Endothelial cell of umbilical vein (primary cell): ENCODE results near the gene POC5.

Experiments used
- EZH2 ChIP-seq: IDR thresholded peaks from 2 replicates; pipeline ENCODE4 v1.6.1; 2012; ENCODE audit warnings: borderline replicate concordance, low read depth, mild to moderate bottlenecking, moderate library complexity, low read length, inconsistent platforms; ENCODE audit not compliant: severe bottlenecking
- GATA2 ChIP-seq: IDR thresholded peaks from 2 replicates; pipeline ENCODE4 v1.7.0; 2011; ENCODE audit warnings: low read depth, mild to moderate bottlenecking, moderate library complexity, mixed read lengths, low read length; ENCODE audit not compliant: insufficient read length, insufficient read depth
- MYC ChIP-seq: IDR thresholded peaks from one replicate; pipeline ENCODE4 v1.6.1; 2011; ENCODE audit warnings: mild to moderate bottlenecking, low read depth, low read length
- POLR2A ChIP-seq: IDR thresholded peaks from 2 replicates; pipeline ENCODE4 v1.6.1; 2012; ENCODE audit warnings: low read depth, mild to moderate bottlenecking, control low read depth, low read length
- POLR2AphosphoS5 ChIP-seq: IDR thresholded peaks from 2 replicates; pipeline ENCODE4 v1.6.1; 2012; ENCODE audit warnings: low read depth, mild to moderate bottlenecking, control low read depth, low read length, moderate library complexity; ENCODE audit not compliant: insufficient read depth
- TF ChIP-seq, protein P1 (sequence below), 2 donors: IDR thresholded peaks; 1 replicate in 1 of 2; 2 replicates in 1 of 2; pipeline ENCODE4 v1.5.1; 2011; ENCODE audit warnings: low read length in 2 of 2, mild to moderate bottlenecking in 2 of 2, moderate library complexity in 2 of 2, control low read depth in 1 of 2, inconsistent platforms in 1 of 2, low read depth in 1 of 2; ENCODE audit not compliant: insufficient read depth in 1 of 2; ENCODE audit errors: extremely low read depth in 1 of 2
- TF ChIP-seq, protein P2 (sequence below): IDR thresholded peaks from 2 replicates; pipeline ENCODE4 v1.6.1; 2011; ENCODE audit not compliant: insufficient read depth, insufficient read length

DNA sequence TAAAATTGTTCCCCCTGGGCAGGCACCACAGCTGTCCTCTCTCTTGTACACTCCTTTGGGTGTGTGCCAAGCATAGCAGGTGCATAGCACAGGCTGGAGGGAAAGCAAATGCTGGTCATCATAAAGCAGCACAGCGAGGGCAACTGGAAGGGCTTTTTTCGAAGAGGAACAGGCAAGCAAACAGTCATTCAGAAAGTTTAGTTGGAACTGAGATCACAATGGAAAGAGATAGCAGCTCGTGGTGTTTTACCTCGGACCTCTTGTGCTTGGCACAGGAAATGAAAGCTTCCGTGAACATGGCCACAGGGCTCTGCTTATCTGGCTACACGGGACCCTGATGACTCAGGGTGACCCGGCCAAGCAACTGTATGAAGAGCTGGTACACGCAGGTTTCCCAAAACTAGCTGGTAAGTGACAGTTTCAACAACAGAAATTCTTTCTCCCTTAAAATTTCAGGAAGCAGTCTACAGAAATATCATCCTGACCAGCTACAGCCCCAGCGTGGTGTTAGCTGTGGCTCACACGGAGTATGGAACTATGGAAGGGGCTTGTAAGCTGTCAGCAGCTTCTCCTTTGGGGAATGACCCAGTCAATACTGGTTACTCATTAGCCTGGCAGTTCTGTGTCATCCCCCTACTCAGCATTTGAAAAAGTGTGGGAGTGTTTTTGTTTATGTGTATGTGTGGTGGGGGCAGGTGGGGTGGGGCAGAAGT is 48.1 kb downstream of the POC5 start:
- TF ChIP-seq MYC (no peak), EZH2 (no peak), POLR2AphosphoS5 (peak; percentile 93), POLR2A (peak; percentile 57), GATA2 (peak; percentile 95)
- TF ChIP-seq, protein P1, sequence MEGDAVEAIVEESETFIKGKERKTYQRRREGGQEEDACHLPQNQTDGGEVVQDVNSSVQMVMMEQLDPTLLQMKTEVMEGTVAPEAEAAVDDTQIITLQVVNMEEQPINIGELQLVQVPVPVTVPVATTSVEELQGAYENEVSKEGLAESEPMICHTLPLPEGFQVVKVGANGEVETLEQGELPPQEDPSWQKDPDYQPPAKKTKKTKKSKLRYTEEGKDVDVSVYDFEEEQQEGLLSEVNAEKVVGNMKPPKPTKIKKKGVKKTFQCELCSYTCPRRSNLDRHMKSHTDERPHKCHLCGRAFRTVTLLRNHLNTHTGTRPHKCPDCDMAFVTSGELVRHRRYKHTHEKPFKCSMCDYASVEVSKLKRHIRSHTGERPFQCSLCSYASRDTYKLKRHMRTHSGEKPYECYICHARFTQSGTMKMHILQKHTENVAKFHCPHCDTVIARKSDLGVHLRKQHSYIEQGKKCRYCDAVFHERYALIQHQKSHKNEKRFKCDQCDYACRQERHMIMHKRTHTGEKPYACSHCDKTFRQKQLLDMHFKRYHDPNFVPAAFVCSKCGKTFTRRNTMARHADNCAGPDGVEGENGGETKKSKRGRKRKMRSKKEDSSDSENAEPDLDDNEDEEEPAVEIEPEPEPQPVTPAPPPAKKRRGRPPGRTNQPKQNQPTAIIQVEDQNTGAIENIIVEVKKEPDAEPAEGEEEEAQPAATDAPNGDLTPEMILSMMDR (IDR thresholded peaks at IDR 0.05; ENCODE audit: extremely low read depth in 1 of 2, insufficient read depth in 1 of 2, low read depth in 1 of 2, low read length in 2 of 2): no peak
- TF ChIP-seq, protein P2, sequence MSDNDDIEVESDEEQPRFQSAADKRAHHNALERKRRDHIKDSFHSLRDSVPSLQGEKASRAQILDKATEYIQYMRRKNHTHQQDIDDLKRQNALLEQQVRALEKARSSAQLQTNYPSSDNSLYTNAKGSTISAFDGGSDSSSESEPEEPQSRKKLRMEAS: no peak
